AG04450 (cell line): ENCODE measurements around the gene DENND4C. TPM values are rescaled to one million over a fixed set of nuclear protein-coding genes. Genes with fewer than 3 reads are reported as not detected.

Source experiments
- CTCF ChIA-PET: fragments of 300-600, 350-600 bp; formaldehyde crosslinking; extraction: SDS; loops from one replicate; lab custom pipeline; 2022; ENCODE audit warnings: antibody characterized with exemption, inconsistent platforms; lab: Charles Lee
- POLR2A ChIA-PET: fragments of 350-600 bp; formaldehyde crosslinking; extraction: SDS; loops from one replicate; lab custom pipeline; 2021; ENCODE audit warnings: antibody characterized with exemption, inconsistent platforms; lab: Yijun Ruan, JAX
- DNase-seq: peaks from one replicate; pipeline ENCODE4 v3.0.0-alpha.2; 2011; ENCODE audit warnings: low read depth, low spot score
- H3K27ac ChIP-seq: one replicate; pipeline ENCODE4 v1.5.1; 2012; ENCODE audit warnings: low read depth, low read length, control low read depth
- H3K27me3 ChIP-seq: one replicate; pipeline ENCODE4 v1.6.0; 2012; ENCODE audit warnings: low read length; ENCODE audit not compliant: control insufficient read depth, insufficient read depth
- H3K4me3 ChIP-seq: 2 replicates; pipeline ENCODE4 v1.5.1; 2011; ENCODE audit warnings: mild to moderate bottlenecking, low read depth, low read length, control low read depth
- H3K9me3 ChIP-seq: 2 replicates; pipeline ENCODE4 v1.5.1; 2012; ENCODE audit warnings: low read length; ENCODE audit not compliant: control insufficient read depth, insufficient read depth
- polyA plus RNA-seq: library from polyadenylated mRNA; depleted of rRNA; stranded (reverse); fragments of >200 nt; gene quantifications from 2 replicates; pipeline ENCODE4 v1.2.3, GENCODE V29; 2011
- TF ChIP-seq, protein P1 (sequence below): IDR thresholded peaks from 2 replicates; pipeline ENCODE4 v1.5.1; 2011; ENCODE audit warnings: low read depth, low read length, control low read depth, inconsistent platforms

The DENND4C gene
- polyA plus RNA-seq, 1 experiment, result 27.9 TPM

DNA sequence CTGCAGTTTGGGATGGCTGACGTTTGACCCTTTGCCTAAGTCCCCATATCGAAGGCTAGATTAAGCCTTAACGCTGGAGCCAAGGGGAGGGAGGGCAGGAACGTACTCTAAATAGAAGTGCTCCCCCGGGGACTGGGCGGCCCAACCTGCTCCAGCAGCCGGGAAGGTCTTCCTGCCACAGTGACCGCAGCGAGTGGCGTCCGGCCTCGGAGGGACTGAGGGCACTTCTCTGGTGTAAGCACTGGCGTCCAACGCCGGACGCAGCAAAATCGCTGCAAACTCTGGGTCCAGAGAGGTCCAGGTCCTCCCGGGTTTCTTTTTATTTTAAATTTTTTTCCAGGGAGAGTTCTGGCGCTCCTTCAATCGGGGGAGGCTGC, 177.8 kb downstream of the DENND4C start:
- POLR2A ChIA-PET, result no interaction called here
- CTCF ChIA-PET, result interaction anchor here (1.2 kb wide), 1 partner anchor 17 kb away, joined by 3 read pairs; no protein-coding TSS in a partner anchor
- Histone ChIP-seq H3K27me3 (peaks cover 3% of the 10 kb centered on the region), H3K4me3 (peak overlapping the region; percentile 81), H3K9me3 (peaks cover 7% of the 10 kb centered on the region), H3K27ac (no peak overlapping the region)
- DNase-seq, result no peak
- TF ChIP-seq, protein P1, sequence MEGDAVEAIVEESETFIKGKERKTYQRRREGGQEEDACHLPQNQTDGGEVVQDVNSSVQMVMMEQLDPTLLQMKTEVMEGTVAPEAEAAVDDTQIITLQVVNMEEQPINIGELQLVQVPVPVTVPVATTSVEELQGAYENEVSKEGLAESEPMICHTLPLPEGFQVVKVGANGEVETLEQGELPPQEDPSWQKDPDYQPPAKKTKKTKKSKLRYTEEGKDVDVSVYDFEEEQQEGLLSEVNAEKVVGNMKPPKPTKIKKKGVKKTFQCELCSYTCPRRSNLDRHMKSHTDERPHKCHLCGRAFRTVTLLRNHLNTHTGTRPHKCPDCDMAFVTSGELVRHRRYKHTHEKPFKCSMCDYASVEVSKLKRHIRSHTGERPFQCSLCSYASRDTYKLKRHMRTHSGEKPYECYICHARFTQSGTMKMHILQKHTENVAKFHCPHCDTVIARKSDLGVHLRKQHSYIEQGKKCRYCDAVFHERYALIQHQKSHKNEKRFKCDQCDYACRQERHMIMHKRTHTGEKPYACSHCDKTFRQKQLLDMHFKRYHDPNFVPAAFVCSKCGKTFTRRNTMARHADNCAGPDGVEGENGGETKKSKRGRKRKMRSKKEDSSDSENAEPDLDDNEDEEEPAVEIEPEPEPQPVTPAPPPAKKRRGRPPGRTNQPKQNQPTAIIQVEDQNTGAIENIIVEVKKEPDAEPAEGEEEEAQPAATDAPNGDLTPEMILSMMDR, result no peak

DNA sequence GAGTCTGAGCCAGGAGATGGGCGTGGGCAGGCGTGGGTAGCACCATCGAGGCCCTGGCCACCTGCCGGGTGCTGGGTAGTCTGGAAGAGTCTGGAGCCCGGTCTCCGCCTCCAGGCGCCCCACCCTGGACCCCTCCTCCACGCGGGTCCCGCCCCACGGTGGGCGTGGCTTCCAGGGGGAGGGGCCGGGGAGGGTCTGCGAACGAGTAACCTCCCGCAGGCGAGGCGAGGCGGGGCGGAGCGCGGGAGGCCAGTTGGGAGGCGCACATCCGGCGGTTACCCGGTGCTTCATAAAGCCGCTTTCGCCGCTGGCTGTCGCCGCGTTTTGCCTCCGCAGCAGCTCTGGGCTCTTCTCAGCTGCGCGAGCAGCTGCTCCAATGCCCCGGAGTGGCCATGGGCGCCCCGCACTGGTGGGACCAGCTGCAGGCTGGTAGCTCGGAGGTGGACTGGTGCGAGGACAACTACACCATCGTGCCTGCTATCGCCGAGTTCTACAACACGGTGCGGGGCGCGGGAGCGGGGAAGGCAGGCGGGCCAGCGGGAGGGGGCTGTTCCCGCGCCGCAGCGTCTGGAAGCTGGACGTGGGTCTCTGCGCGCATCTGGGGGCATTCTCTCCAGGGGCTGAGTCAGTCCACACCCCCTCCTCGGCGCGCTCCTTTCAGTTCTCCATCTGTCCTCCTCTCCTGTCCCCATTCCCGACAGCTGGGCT, 178.4 kb downstream of the DENND4C start, which contains the start of gene ACER2:
ACER2 (plus strand) TSS at position 317 of the 708 bp plus-strand sequence; CDS start at position 393, 76 bp downstream.
- TF ChIP-seq, protein P1, result peak; percentile 20; the same call in 1 of the 2 replicates
- CTCF ChIA-PET, result interaction anchor here (1.2 kb wide), 1 partner anchor 18 kb away, joined by 3 read pairs; no protein-coding TSS in a partner anchor
- peak; percentile 59 for DNase-seq

DNA sequence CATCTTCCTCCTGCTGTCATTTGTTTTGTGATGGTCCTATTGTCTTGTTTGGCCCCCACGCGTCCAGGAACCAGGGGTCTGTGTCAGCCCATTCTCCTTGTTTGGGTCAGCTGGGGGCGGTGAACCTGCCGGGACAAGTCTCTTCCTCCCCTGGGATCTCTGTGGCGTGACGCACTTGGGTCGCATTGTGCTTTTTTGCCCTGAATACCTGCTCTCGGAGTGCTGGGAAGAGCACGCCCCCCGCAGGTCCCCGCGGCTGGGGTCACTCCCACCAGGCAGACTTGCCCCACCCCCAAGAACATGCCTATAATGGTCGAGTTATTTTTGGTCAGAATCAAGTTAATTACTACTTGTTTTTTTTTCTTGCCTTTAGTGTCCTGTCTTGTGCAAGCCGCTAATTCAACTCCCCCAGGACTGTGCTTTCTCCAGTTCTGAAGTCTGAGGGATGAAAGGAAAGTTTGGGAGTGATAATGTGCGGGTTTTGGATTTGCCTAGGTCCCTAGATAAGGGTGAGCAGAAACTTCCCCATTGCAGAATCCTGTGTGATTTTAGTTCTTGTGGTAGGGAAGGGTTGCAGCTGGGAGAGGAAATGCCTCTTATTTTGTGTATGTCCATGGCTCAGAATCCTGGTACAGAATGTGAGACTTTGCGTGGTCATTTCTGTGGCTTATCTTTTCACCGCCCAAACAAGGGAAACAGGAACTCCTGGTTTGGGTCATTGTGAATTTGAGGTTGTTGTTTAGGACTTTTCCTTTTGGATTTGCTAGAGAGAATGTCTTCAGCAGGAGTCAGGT, 179.1 kb downstream of the DENND4C start:
- no peak for DNase-seq
- Histone ChIP-seq H3K4me3 (peak overlapping the region; percentile 81), H3K27me3 (peaks cover 3% of the 10 kb centered on the region), H3K9me3 (no peaks in the 10 kb centered on the region; the same call in 1 of the 2 replicates), H3K27ac (no peak overlapping the region)
- CTCF ChIA-PET, result interaction anchor here (1.2 kb wide), 1 partner anchor 18 kb away, joined by 3 read pairs; no protein-coding TSS in a partner anchor
- POLR2A ChIA-PET, result interaction anchor here (0.7 to 1.0 kb wide), 2 partner anchors 27 to 30 kb away, joined by 3 read pairs; partner anchors contain the start of gene RPS6
- TF ChIP-seq, protein P1, result no peak

More for the DNA sequence above, 178.4 kb downstream of the DENND4C start, which contains the start of gene ACER2:
- Histone ChIP-seq H3K27ac (peak within 1 kb of the TSS; percentile 57), H3K9me3 (peaks cover 4% of the 10 kb centered on the region), H3K4me3 (peak within 1 kb of the TSS; percentile 81), H3K27me3 (peaks cover 3% of the 10 kb centered on the region)
- POLR2A ChIA-PET, result interaction anchor here (0.7 to 1.0 kb wide), 2 partner anchors 28 to 29 kb away, joined by 3 read pairs; partner anchors contain the start of gene RPS6

DNA sequence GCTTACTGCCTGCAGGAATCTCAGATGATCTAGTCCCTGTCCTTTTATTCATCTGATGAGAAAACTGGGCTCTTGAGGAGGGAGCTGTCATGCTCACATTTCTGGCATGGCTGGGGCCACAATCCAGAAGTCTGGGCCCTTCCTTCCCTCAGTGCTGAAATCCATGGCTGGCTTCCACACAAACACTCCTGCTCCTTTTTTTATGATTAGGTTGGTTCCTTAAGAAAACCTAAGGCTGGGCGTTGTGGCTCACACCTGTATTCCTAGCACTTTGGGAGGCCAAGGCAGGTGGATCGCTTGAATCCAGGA, 179.7 kb downstream of the DENND4C start:
- Histone ChIP-seq H3K27me3 (peaks cover 3% of the 10 kb centered on the region), H3K4me3 (peak overlapping the region; percentile 81), H3K9me3 (no peaks in the 10 kb centered on the region; the same call in 1 of the 2 replicates), H3K27ac (no peak overlapping the region)
- no peak for DNase-seq
- ChIA-PET CTCF (interaction anchor here (1.1 kb wide), 1 partner anchor 47 kb away, joined by 3 read pairs; no protein-coding TSS in a partner anchor), POLR2A (no interaction called here)
- TF ChIP-seq, protein P1, result no peak
